ENCODE results near the gene ST3GAL3. TPM values are rescaled to one million over a fixed set of nuclear protein-coding genes. Genes with fewer than 3 reads are reported as not detected.

ST3GAL3 gene
- polyA plus RNA-seq, 1 of the 3 experiments (the other 2 are of a cell fraction), result 20.6 TPM

DNA sequence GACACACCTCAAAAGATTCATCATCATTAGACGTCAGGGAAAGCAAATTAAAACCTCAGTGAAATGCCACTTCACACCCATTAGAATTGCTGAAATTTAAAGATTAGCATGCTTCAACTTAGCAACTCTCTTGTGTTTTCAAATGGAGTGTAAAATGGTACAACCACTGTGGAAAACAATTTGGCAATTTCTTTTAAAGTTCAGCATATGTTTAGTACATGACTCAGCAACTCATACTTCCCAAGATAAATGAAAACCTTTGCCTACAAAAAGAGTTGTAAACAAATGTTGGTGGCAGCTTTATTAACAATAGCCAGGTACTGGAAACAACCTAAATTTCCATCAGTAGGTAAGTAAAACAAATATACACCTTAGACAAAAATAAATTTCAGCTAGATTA, 42.7 kb downstream of the ST3GAL3 start (continued):
- TF ChIP-seq, protein P1, sequence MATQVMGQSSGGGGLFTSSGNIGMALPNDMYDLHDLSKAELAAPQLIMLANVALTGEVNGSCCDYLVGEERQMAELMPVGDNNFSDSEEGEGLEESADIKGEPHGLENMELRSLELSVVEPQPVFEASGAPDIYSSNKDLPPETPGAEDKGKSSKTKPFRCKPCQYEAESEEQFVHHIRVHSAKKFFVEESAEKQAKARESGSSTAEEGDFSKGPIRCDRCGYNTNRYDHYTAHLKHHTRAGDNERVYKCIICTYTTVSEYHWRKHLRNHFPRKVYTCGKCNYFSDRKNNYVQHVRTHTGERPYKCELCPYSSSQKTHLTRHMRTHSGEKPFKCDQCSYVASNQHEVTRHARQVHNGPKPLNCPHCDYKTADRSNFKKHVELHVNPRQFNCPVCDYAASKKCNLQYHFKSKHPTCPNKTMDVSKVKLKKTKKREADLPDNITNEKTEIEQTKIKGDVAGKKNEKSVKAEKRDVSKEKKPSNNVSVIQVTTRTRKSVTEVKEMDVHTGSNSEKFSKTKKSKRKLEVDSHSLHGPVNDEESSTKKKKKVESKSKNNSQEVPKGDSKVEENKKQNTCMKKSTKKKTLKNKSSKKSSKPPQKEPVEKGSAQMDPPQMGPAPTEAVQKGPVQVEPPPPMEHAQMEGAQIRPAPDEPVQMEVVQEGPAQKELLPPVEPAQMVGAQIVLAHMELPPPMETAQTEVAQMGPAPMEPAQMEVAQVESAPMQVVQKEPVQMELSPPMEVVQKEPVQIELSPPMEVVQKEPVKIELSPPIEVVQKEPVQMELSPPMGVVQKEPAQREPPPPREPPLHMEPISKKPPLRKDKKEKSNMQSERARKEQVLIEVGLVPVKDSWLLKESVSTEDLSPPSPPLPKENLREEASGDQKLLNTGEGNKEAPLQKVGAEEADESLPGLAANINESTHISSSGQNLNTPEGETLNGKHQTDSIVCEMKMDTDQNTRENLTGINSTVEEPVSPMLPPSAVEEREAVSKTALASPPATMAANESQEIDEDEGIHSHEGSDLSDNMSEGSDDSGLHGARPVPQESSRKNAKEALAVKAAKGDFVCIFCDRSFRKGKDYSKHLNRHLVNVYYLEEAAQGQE (IDR thresholded peaks at IDR 0.05; ENCODE audit: low read depth, low read length), result no peak
- TF ChIP-seq YY1 (IDR thresholded peaks at IDR 0.05; ENCODE audit: low read depth) (no peak), TCF12 (IDR thresholded peaks at IDR 0.05) (no peak)

DNA sequence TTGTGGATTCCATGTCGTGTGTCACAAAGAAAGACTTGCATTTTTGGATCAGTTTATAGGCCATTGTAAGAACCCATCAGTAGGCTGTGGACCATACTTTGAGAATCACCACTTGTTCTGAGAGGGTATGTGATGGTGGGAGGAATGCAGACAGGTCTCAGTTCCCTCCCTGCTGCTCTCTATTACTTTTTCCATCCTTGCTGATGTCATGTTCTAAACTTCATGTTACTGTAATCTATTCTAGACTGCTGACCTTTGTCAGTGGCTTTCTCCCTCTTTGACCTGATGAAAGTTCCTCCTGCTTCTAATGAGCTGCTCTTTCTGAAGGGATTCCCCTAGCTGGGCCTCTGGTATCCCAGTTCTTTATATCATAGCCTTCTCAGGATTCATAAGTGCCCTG, 46.1 kb downstream of the ST3GAL3 start:
- Histone ChIP-seq H3K4me2 (no peak overlapping the region), H3K36me3 (replicated peaks in 1 of 2; ENCODE audit: control insufficient read depth in 1 of 2, insufficient read depth in 2 of 2, low read length in 1 of 2) (peaks cover 0 to 20% of the 10 kb centered on the region in 2 experiments), H3F3A (replicated peaks; ENCODE audit: insufficient read depth) (peaks cover 7% of the 10 kb centered on the region), H3K27ac (ENCODE audit: low read depth in 2 of 2, low read length in 1 of 2) (no peak overlapping the region), H3K9ac (no peak overlapping the region), H3K9me2 (no peaks in the 10 kb centered on the region), H3K27me3 (ENCODE audit: insufficient read depth) (no peaks in the 10 kb centered on the region), H4K20me1 (ENCODE audit: insufficient read depth) (no peaks in the 10 kb centered on the region), H3K4me1 (ENCODE audit: control insufficient read depth in 1 of 2, insufficient read depth in 2 of 2, low read depth in 1 of 2, low read length in 1 of 2) (no peaks in the 10 kb centered on the region), H3K79me2 (ENCODE audit: insufficient read depth) (peaks cover 15% of the 10 kb centered on the region), H3K9me3 (no peaks in the 10 kb centered on the region), H2AFZ (ENCODE audit: low read depth) (no peak overlapping the region), H3K4me3 (ENCODE audit: low read depth in 2 of 2, low read length in 1 of 2) (no peak overlapping the region)
- ChIA-PET POLR2A (no interaction called here), CTCF (interaction anchor here (2.8 to 3.0 kb wide), 2 partner anchors 10 to 182 kb away, joined by 15 to 16 read pairs; no protein-coding TSS in a partner anchor)
- DNase-seq, result no peak
- TF ChIP-seq, protein P1 (IDR thresholded peaks at IDR 0.05; ENCODE audit: low read depth, low read length), result no peak
- TF ChIP-seq, protein P2, sequence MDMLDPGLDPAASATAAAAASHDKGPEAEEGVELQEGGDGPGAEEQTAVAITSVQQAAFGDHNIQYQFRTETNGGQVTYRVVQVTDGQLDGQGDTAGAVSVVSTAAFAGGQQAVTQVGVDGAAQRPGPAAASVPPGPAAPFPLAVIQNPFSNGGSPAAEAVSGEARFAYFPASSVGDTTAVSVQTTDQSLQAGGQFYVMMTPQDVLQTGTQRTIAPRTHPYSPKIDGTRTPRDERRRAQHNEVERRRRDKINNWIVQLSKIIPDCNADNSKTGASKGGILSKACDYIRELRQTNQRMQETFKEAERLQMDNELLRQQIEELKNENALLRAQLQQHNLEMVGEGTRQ (IDR thresholded peaks at IDR 0.05; ENCODE audit: borderline replicate concordance, low read depth, low read length), result no peak
- TF ChIP-seq FOXM1 (IDR thresholded peaks at IDR 0.05; ENCODE audit: low read depth), result no peak
- no peak for TF ChIP-seq JUND (IDR thresholded peaks at IDR 0.05)
- no peak for TF ChIP-seq FOSL2 (IDR thresholded peaks at IDR 0.05; ENCODE audit: borderline replicate concordance, low read depth)
- TF ChIP-seq SMC3 (IDR thresholded peaks at IDR 0.05; ENCODE audit: low read depth, low read length), result no peak
- no peak for TF ChIP-seq MEF2A (IDR thresholded peaks at IDR 0.05; ENCODE audit: borderline replicate concordance, low read depth)
- TF ChIP-seq, protein P3, sequence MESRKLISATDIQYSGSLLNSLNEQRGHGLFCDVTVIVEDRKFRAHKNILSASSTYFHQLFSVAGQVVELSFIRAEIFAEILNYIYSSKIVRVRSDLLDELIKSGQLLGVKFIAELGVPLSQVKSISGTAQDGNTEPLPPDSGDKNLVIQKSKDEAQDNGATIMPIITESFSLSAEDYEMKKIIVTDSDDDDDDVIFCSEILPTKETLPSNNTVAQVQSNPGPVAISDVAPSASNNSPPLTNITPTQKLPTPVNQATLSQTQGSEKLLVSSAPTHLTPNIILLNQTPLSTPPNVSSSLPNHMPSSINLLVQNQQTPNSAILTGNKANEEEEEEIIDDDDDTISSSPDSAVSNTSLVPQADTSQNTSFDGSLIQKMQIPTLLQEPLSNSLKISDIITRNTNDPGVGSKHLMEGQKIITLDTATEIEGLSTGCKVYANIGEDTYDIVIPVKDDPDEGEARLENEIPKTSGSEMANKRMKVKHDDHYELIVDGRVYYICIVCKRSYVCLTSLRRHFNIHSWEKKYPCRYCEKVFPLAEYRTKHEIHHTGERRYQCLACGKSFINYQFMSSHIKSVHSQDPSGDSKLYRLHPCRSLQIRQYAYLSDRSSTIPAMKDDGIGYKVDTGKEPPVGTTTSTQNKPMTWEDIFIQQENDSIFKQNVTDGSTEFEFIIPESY (IDR thresholded peaks at IDR 0.05; ENCODE audit: borderline replicate concordance, low read depth), result no peak
- no peak for TF ChIP-seq NFIC (IDR thresholded peaks at IDR 0.05; ENCODE audit: borderline replicate concordance)
- 83% methylated on average over 1 of the region's 1 CpG for WGBS (ENCODE audit: low lambda C conversion rate)

All from SK-N-SH (cell line).